PC-9 (cell line): ENCODE measurements around the gene KRT1.

ENCODE experiments used
- CTCF ChIP-seq: fragments of 200-600 bp; sonication (generic); conservative IDR thresholded peaks from 2 replicates; pipeline ENCODE4 v1.6.1; 2017; ENCODE audit warnings: mixed run types, antibody characterized with exemption, mild to moderate bottlenecking, moderate library complexity
- EZH2 ChIP-seq: fragments of 200-600 bp; sonication (generic); IDR thresholded peaks from 2 replicates; pipeline ENCODE4 v1.8.0; 2017; ENCODE audit warnings: antibody characterized with exemption, low read depth

GRCh38 chr12:52645120-52645761 lies 35.0 kb downstream of the KRT1 start:
- no peak for TF ChIP-seq CTCF
- no peak for TF ChIP-seq EZH2
